Brain microvascular endothelial cell (primary cell): ENCODE results near the gene RFT1.

Experiments
- DNase-seq: peaks from one replicate; pipeline ENCODE4 v3.0.0-alpha.2; 2020
- H3K27ac ChIP-seq: fragments of 250-450 bp; sonication (Bioruptor Pico); 2 replicates; pipeline ENCODE4 v1.5.1; 2020; ENCODE audit warnings: mild to moderate bottlenecking, moderate library complexity
- H3K27me3 ChIP-seq: fragments of 250-450 bp; sonication (Bioruptor Pico); replicated peaks from 2 replicates; pipeline ENCODE4 v1.5.1; 2020; ENCODE audit warnings: mild to moderate bottlenecking
- H3K36me3 ChIP-seq: fragments of 250-450 bp; sonication (Bioruptor Pico); replicated peaks from 2 replicates; pipeline ENCODE4 v1.5.1; 2020; ENCODE audit warnings: mild to moderate bottlenecking
- H3K4me3 ChIP-seq: 2 replicates; pipeline ENCODE4 v1.5.1; 2011; ENCODE audit warnings: low read depth, mild to moderate bottlenecking, control low read depth, low read length, moderate library complexity
- CTCF ChIP-seq: IDR thresholded peaks from 2 replicates; pipeline ENCODE4 v1.5.1; 2011; ENCODE audit warnings: low read depth, mild to moderate bottlenecking, moderate library complexity, low read length, control low read depth, inconsistent platforms; ENCODE audit errors: missing control alignments
- in situ Hi-C: cut with HindIII; loops from 2 replicates; pipeline ENCODE4 v1.10.0; 2017; ENCODE audit warnings: low sequenced_read_pairs, low pct_ligation_motif_present

RFT1 gene

DNA sequence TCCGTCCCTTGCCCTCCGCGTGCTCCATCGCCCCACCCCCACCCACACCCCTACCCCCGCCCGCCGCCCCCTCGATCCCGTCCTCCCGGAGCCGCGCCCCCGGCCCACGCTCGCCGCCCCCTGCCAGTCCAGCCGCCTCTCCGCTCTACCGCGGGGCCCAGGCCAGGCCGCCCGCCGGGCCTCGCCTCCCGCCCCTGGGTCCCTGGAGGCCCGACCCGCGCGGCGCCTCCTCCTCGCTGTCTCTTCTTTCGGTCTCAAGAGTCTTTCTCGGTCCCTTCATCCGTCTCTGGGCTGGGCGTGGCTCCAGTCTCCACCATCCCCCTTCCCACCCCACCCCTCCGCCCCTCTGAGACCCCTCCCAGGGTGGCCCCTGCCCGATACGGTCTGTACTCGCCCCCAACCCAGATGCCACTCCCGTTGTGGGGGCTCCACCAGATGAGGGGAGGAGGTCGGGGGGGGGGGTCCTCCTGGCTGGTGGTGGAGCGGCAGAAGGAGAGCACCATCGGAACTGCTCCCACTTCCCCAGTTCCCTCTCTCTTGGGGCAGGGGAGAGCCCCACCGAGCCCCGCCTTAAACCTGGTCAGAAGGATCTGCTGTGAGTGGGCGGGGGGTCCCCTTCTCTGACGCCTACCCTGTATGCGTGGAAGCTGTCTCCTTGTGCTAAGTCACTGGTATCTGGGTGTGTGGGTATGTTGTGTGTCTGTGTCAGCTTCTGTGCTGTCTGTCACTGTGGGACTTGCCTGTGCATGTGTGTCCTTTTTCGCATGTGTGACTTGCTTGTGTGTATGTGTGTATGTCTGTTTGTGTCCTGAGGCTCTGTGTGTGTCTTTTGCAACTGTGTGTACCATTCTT, 31.8 kb upstream of the RFT1 start:
- Histone ChIP-seq H3K36me3 (no peaks in the 10 kb centered on the region), H3K27ac (no peak overlapping the region), H3K4me3 (peak overlapping the region; percentile 83), H3K27me3 (no peaks in the 10 kb centered on the region)
- in situ Hi-C loops = no loop called here
- no peak for DNase-seq
- TF ChIP-seq CTCF = no peak

DNA sequence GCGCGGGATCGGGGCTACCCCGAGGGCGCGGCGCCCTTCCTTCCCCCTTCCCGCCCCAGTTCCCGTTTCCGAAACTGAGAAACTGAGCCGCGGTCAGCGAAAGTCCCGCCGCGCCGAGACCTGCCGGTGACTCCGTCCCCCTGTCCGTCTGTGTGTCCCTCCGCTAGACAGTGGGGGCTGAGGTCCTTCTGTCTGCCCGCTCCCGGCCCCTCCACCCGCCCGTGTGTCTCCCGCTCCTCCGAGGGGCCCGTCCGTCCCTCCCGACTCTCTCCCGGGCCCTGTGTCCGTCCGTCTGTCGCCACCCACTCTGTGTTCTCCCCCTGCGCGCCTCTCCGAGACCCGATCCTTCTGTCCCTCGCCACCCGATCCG, 31.2 kb upstream of the RFT1 start:
- TF ChIP-seq CTCF = no peak
- peak overlapping the region; percentile 83 for H3K4me3 ChIP-seq
- in situ Hi-C loops = no loop called here
- no peak for DNase-seq
- H3K27me3 ChIP-seq = no peaks in the 10 kb centered on the region
- no peak overlapping the region for H3K27ac ChIP-seq
- H3K36me3 ChIP-seq = no peaks in the 10 kb centered on the region

- in situ Hi-C loops = no loop called here
- peak within 1 kb of the TSS; percentile 83 for H3K4me3 ChIP-seq
- peak; percentile 62 for TF ChIP-seq CTCF
- no peak within 1 kb of the TSS for H3K27ac ChIP-seq
- H3K27me3 ChIP-seq = no peaks in the 10 kb centered on the region
- no peaks in the 10 kb centered on the region for H3K36me3 ChIP-seq
- DNase-seq = peak; percentile 46
Observed at GRCh38 chr3:53160660-53161449, 30.6 kb upstream of the RFT1 start, which contains the start of gene PRKCD. Gene PRKCD (plus strand): TSS chr3:53161209. CDS start chr3:53178423, 17,214 bp downstream.

DNA sequence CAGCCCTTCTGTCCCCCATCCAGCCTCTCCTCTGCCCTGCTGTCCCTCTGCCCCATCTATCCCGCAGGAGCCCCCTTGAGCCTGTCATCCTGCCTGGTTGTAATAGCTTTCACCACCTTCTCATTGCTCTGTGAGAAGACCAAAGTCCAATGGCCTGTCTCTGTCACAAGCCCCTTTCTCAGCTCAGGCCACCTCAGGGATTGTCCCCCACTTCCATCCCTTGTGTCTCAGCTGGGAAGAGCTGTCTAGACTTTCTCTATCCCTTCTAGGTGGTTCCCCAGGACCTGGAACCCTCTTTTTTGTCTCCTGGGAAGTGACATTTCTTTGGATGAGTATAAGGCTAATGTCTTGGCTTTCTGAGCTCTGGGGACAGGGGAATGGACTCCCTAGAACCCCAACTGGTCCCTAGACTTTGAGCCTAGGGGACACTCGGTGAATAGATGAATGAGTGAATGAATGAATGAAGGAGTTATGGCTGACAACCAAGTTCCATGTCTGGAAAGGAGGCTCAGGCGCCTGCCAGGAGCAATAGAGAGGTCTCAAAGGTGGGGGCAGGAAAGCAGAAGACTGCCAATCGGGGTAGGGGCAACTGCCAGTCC, 29.9 kb upstream of the RFT1 start:
- Histone ChIP-seq H3K4me3 (peak overlapping the region; percentile 83), H3K27me3 (no peaks in the 10 kb centered on the region), H3K27ac (no peak overlapping the region), H3K36me3 (no peaks in the 10 kb centered on the region)
- in situ Hi-C loops = no loop called here
- no peak for DNase-seq
- TF ChIP-seq CTCF = no peak

DNA sequence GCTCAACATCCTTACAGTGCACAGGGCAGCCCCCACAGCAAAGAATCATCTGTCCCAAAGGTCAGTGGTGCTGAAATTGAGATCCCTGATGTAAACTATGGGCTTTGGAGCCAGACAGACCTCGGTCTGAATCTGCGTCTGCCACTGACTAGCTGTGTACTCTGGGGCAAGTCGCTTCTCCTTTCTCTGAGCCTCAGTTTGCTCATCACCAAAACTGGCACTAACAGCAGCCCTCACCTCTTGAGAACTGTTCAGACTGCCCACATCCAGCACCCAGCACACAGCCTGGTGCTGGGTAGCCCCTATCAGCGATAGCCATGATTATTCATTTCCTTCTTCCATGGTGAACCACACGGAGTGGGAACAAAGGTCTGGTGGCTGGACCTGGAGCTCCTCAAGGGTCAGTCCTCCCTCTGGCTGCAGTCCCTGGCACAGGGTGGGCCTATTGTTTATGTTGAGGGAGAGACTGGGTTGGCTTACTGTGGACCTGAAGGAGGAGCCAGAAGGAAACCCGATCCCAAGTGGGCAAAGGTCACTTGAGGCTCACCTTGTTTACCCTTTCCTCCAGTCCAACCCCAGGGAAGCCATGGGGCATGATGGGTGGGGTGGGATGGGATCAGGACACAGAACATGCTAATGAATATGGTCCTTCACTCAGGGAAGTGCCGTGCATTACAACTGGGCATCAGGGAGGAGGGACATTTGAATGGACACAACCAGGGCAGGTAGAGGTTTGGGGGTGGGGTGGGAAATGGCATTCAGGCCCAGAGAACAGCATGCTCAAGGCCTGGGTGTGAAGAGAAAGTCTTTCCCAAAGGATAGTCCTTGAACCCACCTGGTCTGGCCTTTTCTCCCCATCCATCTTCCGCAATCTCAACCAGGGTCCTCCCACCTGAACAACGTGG, 29.2 kb upstream of the RFT1 start:
- H3K27ac ChIP-seq = no peak overlapping the region
- no peak overlapping the region for H3K4me3 ChIP-seq
- in situ Hi-C loops = no loop called here
- no peak for DNase-seq
- no peaks in the 10 kb centered on the region for H3K27me3 ChIP-seq
- no peaks in the 10 kb centered on the region for H3K36me3 ChIP-seq
- no peak for TF ChIP-seq CTCF
